Panc1 (cell line): ENCODE results near the gene NARS2.

Experiments
- CTCF ChIP-seq: fragments of 450-650 bp; IDR thresholded peaks from 2 replicates; pipeline ENCODE4 v1.5.1; 2017; ENCODE audit warnings: mild to moderate bottlenecking
- POLR2AphosphoS5 ChIP-seq: IDR thresholded peaks from 2 replicates; pipeline ENCODE4 v1.6.1; 2012; ENCODE audit warnings: mild to moderate bottlenecking, low read depth, low read length, moderate library complexity
- REST ChIP-seq, 2 experiments: IDR thresholded peaks; 2 replicates each; pipeline ENCODE4 v1.6.1; 2011 to 2012; ENCODE audit warnings: low read depth in 2 of 2, control low read depth in 1 of 2, low read length in 1 of 2, mild to moderate bottlenecking in 1 of 2, moderate library complexity in 1 of 2; ENCODE audit not compliant: insufficient read depth in 1 of 2
- SIN3A ChIP-seq: IDR thresholded peaks from 2 replicates; pipeline ENCODE4 v1.6.1; 2012; ENCODE audit warnings: low read depth, mild to moderate bottlenecking, low read length, moderate library complexity, borderline replicate concordance; ENCODE audit not compliant: insufficient read depth
- TCF7L2 ChIP-seq: IDR thresholded peaks from 2 replicates; pipeline ENCODE4 v1.6.1; 2011; ENCODE audit warnings: mild to moderate bottlenecking, low read depth, low read length, inconsistent platforms

- TF ChIP-seq TCF7L2 = no peak
- TF ChIP-seq CTCF = no peak
- no peak for TF ChIP-seq SIN3A
- no peak for TF ChIP-seq POLR2AphosphoS5
- TF ChIP-seq REST (IDR thresholded peaks at IDR 0.05; ENCODE audit: insufficient read depth in 1 of 2, low read depth in 2 of 2, low read length in 1 of 2) = no peak
These were observed 2.8 kb upstream of the NARS2 start for GRCh38 chr11:78577495-78577894.
